HuH-7.5 (cell line): Measurements from ENCODE around the gene THEMIS.
"Not testable (repeated sequence)": the region's sequence is repeated elsewhere in the genome, so short reads cannot be mapped to it uniquely, and the experiment has no call there.

Experiments
- DNase-seq: peaks from one replicate; pipeline ENCODE4 v3.0.0; 2011; ENCODE audit warnings: low spot score

Gene THEMIS

GRCh38 chr6:127912914-127913313 lies 12.1 kb upstream of the THEMIS start:
- DNase-seq: no peak

- DNase-seq: no peak
These were observed 7.2 kb upstream of the THEMIS start for GRCh38 chr6:127907960-127908640.

- no peak for DNase-seq
These were observed 3.3 kb upstream of the THEMIS start for GRCh38 chr6:127904160-127904559.

DNA sequence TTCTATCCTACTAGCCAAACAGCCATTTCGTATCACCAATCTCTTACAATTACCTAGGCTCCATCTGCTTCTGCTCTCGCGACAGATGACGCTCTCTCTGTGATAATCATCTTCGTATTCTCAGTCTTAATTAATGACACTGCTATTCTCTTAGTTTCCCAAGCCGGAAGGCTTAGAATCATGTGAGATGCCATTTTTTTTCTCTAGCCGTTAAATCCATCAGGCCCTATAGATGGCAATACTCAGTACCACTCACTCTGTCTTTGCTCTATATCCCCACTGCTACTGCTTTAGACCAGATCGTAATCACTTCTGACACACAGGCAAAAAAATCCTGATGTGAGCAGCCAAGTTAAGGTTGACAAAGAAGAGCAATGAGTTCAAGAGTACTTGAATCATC lies 2.1 kb upstream of the THEMIS start:
- DNase-seq: no peak

- no peak for DNase-seq
These were observed 3.4 kb downstream of the THEMIS start for GRCh38 chr6:127897484-127897883.

DNA sequence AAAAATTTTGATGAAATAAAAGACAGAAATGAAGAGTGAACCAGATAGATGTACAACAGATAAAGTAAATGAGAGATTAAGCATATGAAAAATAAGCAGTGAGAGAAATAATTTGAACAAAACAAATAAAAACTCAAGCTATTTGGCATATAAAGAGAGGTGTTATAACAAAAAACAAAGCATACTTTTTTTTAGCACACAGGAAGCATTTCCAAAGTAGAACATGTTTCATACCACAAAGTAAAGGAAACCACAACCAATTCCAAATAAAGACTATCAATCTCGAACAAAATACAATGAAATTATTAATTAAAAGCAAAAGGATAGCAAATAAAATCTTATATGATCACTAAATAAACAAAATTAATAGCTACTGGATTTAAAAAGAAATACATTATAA lies 6.8 kb downstream of the THEMIS start:
- no peak for DNase-seq

GRCh38 chr6:127893541-127893940 lies 7.3 kb downstream of the THEMIS start:
- DNase-seq: no peak

GRCh38 chr6:127891731-127892326 lies 9.0 kb downstream of the THEMIS start:
- no peak for DNase-seq

GRCh38 chr6:127886603-127887002 lies 14.3 kb downstream of the THEMIS start:
- DNase-seq: no peak

- DNase-seq: no peak
These were observed 16.7 kb downstream of the THEMIS start for GRCh38 chr6:127884134-127884533.

DNA sequence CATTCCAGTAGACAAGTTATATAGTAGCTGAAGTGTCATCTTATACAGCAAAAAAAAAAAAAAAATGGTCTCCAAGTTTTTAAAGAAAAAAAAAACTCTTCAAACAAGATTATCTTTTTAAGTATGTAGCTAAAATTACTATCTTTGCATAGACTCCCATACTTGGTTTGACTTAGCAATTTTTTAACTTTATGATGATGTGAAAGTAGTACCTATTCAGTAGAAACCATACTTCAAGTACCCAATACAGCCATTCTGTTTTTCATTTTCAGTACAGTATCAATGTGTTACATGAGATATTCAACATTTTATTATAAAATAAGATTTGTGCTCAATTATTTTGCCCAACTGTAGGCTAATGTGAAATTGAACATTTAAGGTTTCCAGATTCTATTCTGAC lies 18.9 kb downstream of the THEMIS start:
- DNase-seq: not testable (repeated sequence)

DNA sequence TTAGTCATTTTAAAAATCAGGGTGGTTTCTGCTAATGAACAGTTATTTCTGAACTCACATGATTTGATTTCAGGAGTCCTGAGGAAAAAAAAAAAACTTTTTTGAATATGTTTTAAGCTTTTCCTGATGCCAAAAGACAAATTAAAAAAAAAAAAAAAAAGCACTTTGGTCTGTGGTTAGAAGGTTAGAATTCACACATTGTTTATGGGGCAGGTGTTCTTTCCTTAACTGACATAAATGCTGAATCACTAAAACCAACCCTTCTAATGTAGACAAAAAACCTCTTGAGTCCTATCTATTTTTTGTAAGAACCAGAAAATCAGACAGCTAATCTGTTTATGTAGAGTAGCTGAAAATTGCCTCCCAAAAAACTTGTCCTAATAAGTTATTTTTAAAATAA lies 20.4 kb downstream of the THEMIS start:
- DNase-seq: no peak

DNA sequence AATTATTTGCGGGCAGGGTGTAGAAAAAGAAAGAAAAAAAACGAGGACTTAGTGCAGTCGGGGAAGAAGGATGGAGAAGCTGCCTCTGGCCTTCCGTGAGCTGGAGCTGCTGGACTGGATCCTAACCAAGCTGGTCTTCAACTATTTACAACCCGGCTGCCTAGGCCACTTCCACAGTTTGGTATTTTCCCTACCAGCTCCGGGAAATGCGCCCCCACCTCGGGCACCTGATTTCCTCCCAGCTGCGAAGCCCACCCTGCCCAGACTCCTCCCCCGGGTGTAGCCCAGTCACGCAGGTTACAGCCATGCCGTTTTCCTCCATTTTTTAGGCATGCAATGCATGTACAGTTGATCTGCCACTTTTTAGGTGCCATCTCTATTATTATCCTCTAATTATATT lies 21.2 kb downstream of the THEMIS start:
- no peak for DNase-seq

DNA sequence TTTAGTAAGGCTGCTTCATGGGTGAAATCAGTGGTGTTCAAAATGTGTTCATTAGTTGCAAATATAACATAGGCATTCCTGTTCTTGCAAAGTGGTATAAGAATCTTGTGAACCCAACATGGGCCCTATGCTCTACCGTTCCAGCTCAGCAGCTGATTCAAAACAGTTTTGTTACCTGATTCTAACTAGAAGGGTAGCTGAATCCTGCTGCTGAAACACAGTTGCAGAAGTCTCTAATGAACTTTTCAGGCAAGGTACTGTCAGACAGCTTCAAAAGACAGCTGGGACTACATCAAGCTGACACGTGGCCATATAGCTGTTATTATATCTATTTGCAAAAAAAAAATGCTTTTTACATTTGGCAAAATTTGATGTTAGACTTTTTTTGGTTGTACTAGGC lies 22.7 kb downstream of the THEMIS start:
- no peak for DNase-seq

GRCh38 chr6:127877231-127877630 lies 23.6 kb downstream of the THEMIS start:
- DNase-seq: no peak

GRCh38 chr6:127869772-127870404 lies 31.0 kb downstream of the THEMIS start:
- DNase-seq: no peak

GRCh38 chr6:127869183-127869582 lies 31.7 kb downstream of the THEMIS start:
- DNase-seq: no peak

DNA sequence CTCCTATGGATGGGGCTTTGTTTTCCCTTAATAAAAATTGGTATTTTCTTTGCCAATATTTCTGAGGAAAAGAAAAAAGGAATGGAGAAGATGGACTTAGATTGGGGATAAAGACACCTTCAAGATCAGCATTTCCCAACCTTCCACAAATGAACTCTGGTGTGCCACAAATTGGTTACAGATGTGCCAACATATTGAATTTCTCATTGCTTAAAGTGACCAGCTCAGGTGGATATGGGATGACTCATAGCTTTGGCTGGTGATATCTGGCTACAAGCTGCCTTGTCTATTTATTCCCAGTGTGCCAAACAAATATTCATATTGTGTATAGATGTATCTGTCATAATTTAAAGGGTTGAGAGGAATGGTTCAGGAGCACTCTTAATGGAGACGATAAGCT lies 32.5 kb downstream of the THEMIS start:
- DNase-seq: no peak

DNA sequence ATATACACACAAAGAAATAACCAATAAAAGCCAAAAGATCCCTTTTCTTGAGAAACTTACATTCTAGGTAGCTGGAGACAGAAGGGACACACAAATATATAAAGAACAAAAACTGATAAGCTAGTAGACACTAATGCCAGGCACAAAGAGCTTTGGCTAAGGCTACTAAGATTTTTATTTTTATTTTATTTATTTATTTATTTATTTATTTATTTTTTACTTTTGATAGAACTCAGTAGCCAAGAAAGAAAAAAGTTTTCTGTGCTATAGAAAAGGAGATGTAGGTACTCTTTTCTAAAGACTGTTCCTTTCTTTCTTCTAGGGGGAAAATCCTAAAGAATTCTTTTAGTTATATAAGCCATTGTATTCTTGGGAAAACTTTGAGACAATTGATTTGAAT lies 34.1 kb downstream of the THEMIS start:
- DNase-seq: no peak

- DNase-seq: no peak
These were observed 35.8 kb downstream of the THEMIS start for GRCh38 chr6:127865108-127865507.

GRCh38 chr6:127864701-127865100 lies 36.2 kb downstream of the THEMIS start:
- no peak for DNase-seq

- DNase-seq: no peak
These were observed 40.1 kb downstream of the THEMIS start for GRCh38 chr6:127860723-127861122.

- DNase-seq: no peak
These were observed 40.9 kb downstream of the THEMIS start for GRCh38 chr6:127859956-127860355.
